CD4-positive, alpha-beta memory T cell (primary cell): Measurements from ENCODE around the gene UPF2. TPM values are rescaled to one million over a fixed set of nuclear protein-coding genes. Genes with fewer than 3 reads are reported as not detected.
A peak's percentile ranks its signal among the peaks of the same experiment; 100 is the strongest.
"Not testable (repeated sequence)": the region's sequence is repeated elsewhere in the genome, so short reads cannot be mapped to it uniquely, and the experiment has no call there.

Experiments used
- CTCF ChIA-PET: fragments of 350-600 bp; sonication (Branson Sonifier 250); formaldehyde crosslinking; loops from one replicate; lab custom pipeline; 2021; ENCODE audit warnings: inconsistent platforms; ENCODE audit not compliant: partially characterized antibody; lab: Charles Lee
- POLR2A ChIA-PET: fragments of 350-600 bp; sonication (Branson Sonifier 250); formaldehyde crosslinking; loops from one replicate; lab custom pipeline; 2021; ENCODE audit not compliant: partially characterized antibody; lab: Charles Lee
- DNase-seq, 5 donors: peaks; one replicate each; pipeline versions ENCODE4 v3.0.0 to v3.0.0-alpha.2; 2020 to 2022; ENCODE audit warnings: mixed read lengths in 1 of 5
- H3K27ac ChIP-seq: one replicate; pipeline ENCODE4 v1.7.0; 2013; ENCODE audit warnings: low read depth, low read length
- H3K27me3 ChIP-seq: 2 replicates; pipeline ENCODE4 v1.7.0; 2013; ENCODE audit warnings: mild to moderate bottlenecking, low read length, moderate library complexity; ENCODE audit not compliant: insufficient read depth
- H3K36me3 ChIP-seq: 2 replicates; pipeline ENCODE4 v1.7.0; 2013; ENCODE audit warnings: mild to moderate bottlenecking, low read length, moderate library complexity; ENCODE audit not compliant: insufficient read depth
- H3K4me1 ChIP-seq: 2 replicates; pipeline ENCODE4 v1.7.0; 2013; ENCODE audit warnings: mild to moderate bottlenecking, low read length, moderate library complexity; ENCODE audit not compliant: insufficient read depth
- H3K4me3 ChIP-seq, 2 donors: one replicate each; pipeline ENCODE4 v1.7.0; 2013; ENCODE audit warnings: low read length in 2 of 2, mild to moderate bottlenecking in 1 of 2
- H3K9me3 ChIP-seq, 2 donors: one replicate each; pipeline ENCODE4 v1.7.0; 2013; ENCODE audit warnings: low read length in 2 of 2, control low read depth in 1 of 2; ENCODE audit not compliant: control insufficient read depth in 1 of 2
- H3K27ac Mint-ChIP-seq, 7 donors: one replicate each; pipeline ENCODE4 v1.8.0; 2020 to 2021; ENCODE audit warnings: mixed read lengths in 7 of 7, mild to moderate bottlenecking in 6 of 7, inconsistent platforms in 3 of 7, moderate library complexity in 3 of 7
- H3K27me3 Mint-ChIP-seq, 2 donors: one replicate each; pipeline ENCODE4 v1.8.0; 2020 to 2021; ENCODE audit warnings: mixed read lengths in 2 of 2
- H3K36me3 Mint-ChIP-seq, 2 donors: one replicate each; pipeline ENCODE4 v1.8.0; 2020 to 2021; ENCODE audit warnings: mixed read lengths in 2 of 2, inconsistent platforms in 1 of 2, mild to moderate bottlenecking in 1 of 2
- H3K4me1 Mint-ChIP-seq, 4 donors: one replicate each; pipeline ENCODE4 v1.8.0; 2020 to 2021; ENCODE audit warnings: mixed read lengths in 4 of 4, mild to moderate bottlenecking in 1 of 4
- H3K4me3 Mint-ChIP-seq, 8 donors: one replicate each; pipeline ENCODE4 v1.8.0; 2020 to 2021; ENCODE audit warnings: mixed read lengths in 8 of 8, mild to moderate bottlenecking in 7 of 8, moderate library complexity in 6 of 8, inconsistent platforms in 3 of 8
- H3K9me3 Mint-ChIP-seq, 8 donors: one replicate each; pipeline ENCODE4 v1.8.0; 2020 to 2021; ENCODE audit warnings: mixed read lengths in 8 of 8, mild to moderate bottlenecking in 5 of 8, inconsistent platforms in 3 of 8, moderate library complexity in 1 of 8
- intact Hi-C: fragments of 100-400 bp; cut with micrococcal nuclease; formaldehyde crosslinking; loops from one replicate; pipeline ENCODE4 v1.15.1; 2023
- polyA plus RNA-seq, 2 donors: library from polyadenylated mRNA; unstranded; fragments of 300-500 nt; fragmentation: Illumina TruSeq; gene quantifications; one replicate each; pipeline ENCODE4 v1.2.3, GENCODE V29; 2021
- total RNA-seq, 2 experiments: library from RNA; stranded (reverse); gene quantifications; one replicate each; pipeline ENCODE4 v1.2.3, GENCODE V29; 2021

The UPF2 gene
- total and polyA plus RNA-seq, 4 experiments from 2014 or later: 5.4 to 38.6 (median 28.1) TPM

DNA sequence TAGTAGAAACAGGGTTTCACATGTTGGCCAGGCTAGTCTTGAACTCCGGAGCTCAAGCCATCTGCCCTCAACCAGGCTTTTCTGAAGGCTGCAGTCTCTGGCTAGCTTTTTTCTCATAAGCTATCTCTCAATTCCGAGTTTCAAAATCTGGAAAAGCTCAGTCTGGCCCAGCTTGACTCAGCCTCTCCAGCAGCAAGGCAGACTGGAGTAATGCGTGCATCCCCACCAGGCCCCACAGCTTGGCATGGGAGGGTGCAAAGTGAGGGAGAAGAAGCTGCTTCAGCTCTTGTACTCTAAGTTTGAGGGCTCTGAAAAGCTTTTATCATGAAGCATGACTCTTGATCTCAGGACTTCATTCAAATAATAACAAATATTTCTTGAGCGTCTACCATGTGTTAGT lies 30.9 kb upstream of the UPF2 start:
- ChIA-PET POLR2A (interaction anchor here (1.3 kb wide), 1 partner anchor 32 kb away, joined by 4 read pairs; the partner anchor contains the start of gene UPF2), CTCF (no interaction called here)
- H3K9me3 ChIP-seq: no peaks in the 10 kb centered on the region
- DNase-seq: no peak
- H3K4me1 ChIP-seq: peaks cover 9% of the 10 kb centered on the region
- H3K36me3 ChIP-seq: no peaks in the 10 kb centered on the region
- no peak overlapping the region for H3K27ac Mint-ChIP-seq
- no peaks in the 10 kb centered on the region for H3K27me3 ChIP-seq
- intact Hi-C loops: no loop called here
- H3K27me3 Mint-ChIP-seq: no peaks in the 10 kb centered on the region
- peaks cover 9 to 20% (median 15%) of the 10 kb centered on the region in 4 donors for H3K4me1 Mint-ChIP-seq
- no peak overlapping the region for H3K4me3 Mint-ChIP-seq
- no peak overlapping the region for H3K27ac ChIP-seq
- H3K4me3 ChIP-seq: no peak overlapping the region
- no peaks in the 10 kb centered on the region for H3K9me3 Mint-ChIP-seq
- H3K36me3 Mint-ChIP-seq: peaks cover 3 to 5% of the 10 kb centered on the region in 2 donors

- intact Hi-C loops, H3K36me3 ChIP-seq, DNase-seq, H3K27me3 Mint-ChIP-seq, H3K36me3 Mint-ChIP-seq, H3K27ac ChIP-seq, CTCF ChIA-PET, H3K27me3 ChIP-seq, H3K9me3 ChIP-seq, H3K9me3 Mint-ChIP-seq, H3K4me3 ChIP-seq: not testable (repeated sequence)
- POLR2A ChIA-PET: interaction anchor here (4.8 kb wide), 1 partner anchor 28 kb away, joined by 50 read pairs; the partner anchor contains the start of gene UPF2
- peaks cover 16% of the 10 kb centered on the region for H3K4me1 ChIP-seq
- Mint-ChIP-seq H3K27ac (peak overlapping the region in 1 of 7 donors; percentile 50), H3K4me1 (peaks cover 11 to 20% (median 18%) of the 10 kb centered on the region in 4 donors), H3K4me3 (peak overlapping the region in 1 of 8 donors; percentile 89)
Measured at GRCh38 chr10:12071441-12071840, 28.8 kb upstream of the UPF2 start.

DNA sequence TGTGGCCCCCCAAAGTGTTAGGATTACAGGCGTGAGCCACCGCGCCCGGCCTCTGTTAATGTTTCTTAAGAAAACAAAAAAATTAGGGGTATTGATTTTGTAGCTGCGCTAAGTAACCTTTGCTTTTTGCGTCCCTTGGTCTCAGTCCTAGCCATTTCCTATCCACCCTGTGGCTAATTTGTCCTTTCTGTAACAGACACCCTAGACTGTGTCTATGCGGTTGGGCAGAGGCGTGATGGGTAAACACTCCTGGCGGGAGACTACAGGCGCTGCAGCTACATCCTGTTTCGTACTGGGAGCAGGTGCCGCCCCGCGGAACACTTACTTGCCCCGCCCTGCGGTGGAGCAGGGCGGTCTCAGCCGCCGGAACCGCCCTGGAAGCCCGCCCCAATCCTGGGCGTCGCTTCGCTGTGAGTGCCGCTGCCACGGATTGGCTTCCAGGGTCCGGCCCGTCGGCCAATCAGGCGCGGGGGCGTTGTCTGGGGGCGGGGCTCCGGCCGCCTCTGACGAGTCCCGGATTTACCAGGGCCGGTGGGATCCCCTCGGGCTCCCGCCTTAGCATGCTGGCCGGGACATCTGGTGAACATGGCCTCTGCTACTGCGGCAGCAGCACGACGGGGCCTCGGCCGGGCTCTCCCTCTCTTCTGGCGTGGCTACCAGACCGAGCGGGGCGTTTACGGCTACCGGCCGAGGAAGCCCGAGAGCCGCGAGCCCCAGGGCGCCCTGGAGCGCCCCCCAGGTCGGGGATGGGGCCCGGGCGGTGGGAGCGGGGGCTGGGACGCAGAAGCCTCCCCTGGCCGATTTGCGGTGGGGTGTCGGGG lies 26.1 kb upstream of the UPF2 start, which contains the start of gene DHTKD1:
Gene DHTKD1 (plus strand): TSS at position 506 of the 821 bp plus-strand sequence. CDS start 80 bp downstream, at position 586.
- H3K27ac ChIP-seq: peak within 1 kb of the TSS; percentile 83
- peak within 1 kb of the TSS; percentile 52 to 83 for H3K4me3 ChIP-seq
- no peaks in the 10 kb centered on the region for H3K9me3 ChIP-seq
- peak; percentile 97 to 98 (median 97) for DNase-seq
- no peaks in the 10 kb centered on the region for H3K27me3 ChIP-seq
- no peaks in the 10 kb centered on the region for H3K36me3 ChIP-seq
- Mint-ChIP-seq H3K4me1 (peaks cover 11 to 24% (median 18%) of the 10 kb centered on the region in 4 donors), H3K36me3 (no peaks in the 10 kb centered on the region), H3K9me3 (no peaks in the 10 kb centered on the region), H3K27ac (peak within 1 kb of the TSS; percentile 70 to 97 (median 96)), H3K27me3 (peaks cover 0 to 2% of the 10 kb centered on the region in 2 donors), H3K4me3 (peak within 1 kb of the TSS; percentile 85 to 93 (median 89))
- peaks cover 16% of the 10 kb centered on the region for H3K4me1 ChIP-seq
- intact Hi-C loops: loop anchor here (1.0 to 5.0 kb wide), 6 partner anchors 25 to 279 kb away; partner anchors contain the start of genes CAMK1D, NUDT5 and SEC61A2
- ChIA-PET CTCF (interaction anchor here (0.6 to 1.2 kb wide), 2 partner anchors 26 to 88 kb away, joined by 3 to 5 read pairs; partner anchors contain the start of gene UPF2), POLR2A (interaction anchor here (0.8 to 4.8 kb wide), 4 partner anchors 25 to 127 kb away, joined by 3 to 50 read pairs (median 6); partner anchors contain the start of genes CDC123, NUDT5 and UPF2)

DNA sequence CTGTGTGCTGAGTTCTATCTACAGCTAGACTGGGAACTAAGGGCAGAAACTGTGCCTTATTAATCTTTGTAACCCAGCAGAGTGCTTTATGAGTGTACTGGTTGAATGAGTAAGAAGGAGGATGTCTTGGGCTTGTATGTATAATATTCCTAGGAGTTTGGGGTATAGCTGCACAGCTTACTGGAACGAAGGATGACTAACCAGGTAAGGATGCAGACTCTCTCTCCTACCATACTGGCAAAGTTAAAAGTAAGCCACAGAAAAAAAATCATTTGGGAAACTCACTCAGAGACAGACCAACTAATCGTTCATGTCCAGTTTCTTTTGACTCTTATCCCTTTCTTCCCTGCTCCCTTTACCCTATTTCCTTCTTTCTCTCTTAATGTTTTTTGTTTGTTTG lies 24.7 kb upstream of the UPF2 start:
- POLR2A ChIA-PET: interaction anchor here (1.4 to 4.8 kb wide), 2 partner anchors 24 to 128 kb away, joined by 3 to 50 read pairs; partner anchors contain the start of genes CDC123, NUDT5 and UPF2
- H3K27ac ChIP-seq: no peak overlapping the region
- intact Hi-C loops: loop anchor here (5.0 kb wide), 2 partner anchors 45 to 280 kb away; partner anchors contain the start of gene CAMK1D
- Mint-ChIP-seq H3K9me3 (no peaks in the 10 kb centered on the region), H3K36me3 (no peaks in the 10 kb centered on the region), H3K27ac (peak overlapping the region; percentile 24 to 84 (median 59)), H3K4me3 (peak overlapping the region in 2 of 8 donors; percentile 40 to 43), H3K4me1 (peaks cover 11 to 24% (median 18%) of the 10 kb centered on the region in 4 donors), H3K27me3 (peaks cover 0 to 2% of the 10 kb centered on the region in 2 donors)
- peaks cover 16% of the 10 kb centered on the region for H3K4me1 ChIP-seq
- no peaks in the 10 kb centered on the region for H3K27me3 ChIP-seq
- no peak overlapping the region for H3K4me3 ChIP-seq
- CTCF ChIA-PET: interaction anchor here (0.7 to 1.2 kb wide), 2 partner anchors 17 to 56 kb away, joined by 3 read pairs; no protein-coding TSS in a partner anchor
- H3K36me3 ChIP-seq: no peaks in the 10 kb centered on the region
- no peak for DNase-seq
- no peaks in the 10 kb centered on the region for H3K9me3 ChIP-seq

GRCh38 chr10:12063483-12063818 lies 20.8 kb upstream of the UPF2 start:
- DNase-seq: no peak
- Histone ChIP-seq H3K36me3 (no peaks in the 10 kb centered on the region), H3K27me3 (no peaks in the 10 kb centered on the region), H3K4me3 (no peak overlapping the region), H3K4me1 (peaks cover 6% of the 10 kb centered on the region), H3K27ac (no peak overlapping the region), H3K9me3 (no peaks in the 10 kb centered on the region)
- ChIA-PET CTCF (interaction anchor here (0.7 kb wide), 1 partner anchor 339 kb away, joined by 3 read pairs; no protein-coding TSS in a partner anchor), POLR2A (no interaction called here)
- intact Hi-C loops: no loop called here
- peaks cover 2 to 8% (median 3%) of the 10 kb centered on the region in 4 donors for H3K4me1 Mint-ChIP-seq
- no peaks in the 10 kb centered on the region for H3K9me3 Mint-ChIP-seq
- no peak overlapping the region for H3K4me3 Mint-ChIP-seq
- no peak overlapping the region for H3K27ac Mint-ChIP-seq
- H3K27me3 Mint-ChIP-seq: peaks cover 0 to 2% of the 10 kb centered on the region in 2 donors
- H3K36me3 Mint-ChIP-seq: no peaks in the 10 kb centered on the region

- H3K27ac ChIP-seq: no peak overlapping the region
Measured at GRCh38 chr10:12062754-12063482, 20.3 kb upstream of the UPF2 start.

More at GRCh38 chr10:12062754-12063482, 20.3 kb upstream of the UPF2 start:
- ChIA-PET POLR2A (no interaction called here), CTCF (no interaction called here)
- Histone ChIP-seq H3K4me3 (no peak overlapping the region), H3K4me1 (peaks cover under 1% of the 10 kb centered on the region), H3K36me3 (no peaks in the 10 kb centered on the region), H3K9me3 (no peaks in the 10 kb centered on the region), H3K27me3 (no peaks in the 10 kb centered on the region)
- no peaks in the 10 kb centered on the region for H3K9me3 Mint-ChIP-seq
- peaks cover 0 to 4% (median 0%) of the 10 kb centered on the region in 4 donors for H3K4me1 Mint-ChIP-seq
- intact Hi-C loops: no loop called here
- H3K4me3 Mint-ChIP-seq: no peak overlapping the region
- no peaks in the 10 kb centered on the region for H3K36me3 Mint-ChIP-seq
- no peak overlapping the region for H3K27ac Mint-ChIP-seq
- H3K27me3 Mint-ChIP-seq: peaks cover 0 to 2% of the 10 kb centered on the region in 2 donors
- DNase-seq: no peak
